NCI-H774 (cell line): ENCODE results near the gene LTBP4.
"Not testable (repeated sequence)": the region's sequence is repeated elsewhere in the genome, so short reads cannot be mapped to it uniquely, and the experiment has no call there.

Source experiments
- DNase-seq: peaks from one replicate; lab custom pipeline; 2025; lab: John Stamatoyannopoulos, UW

LTBP4 gene

GRCh38 chr19:40576585-40577451 is 24.4 kb upstream of the LTBP4 start, which contains the start of gene SHKBP1:
Gene SHKBP1 (plus strand): TSS chr19:40576873. CDS start chr19:40576900, 27 bp downstream.
- DNase-seq, result peak; percentile 88

- no peak for DNase-seq
Measured at GRCh38 chr19:40578442-40578908, 22.7 kb upstream of the LTBP4 start.

GRCh38 chr19:40580619-40581018 is 20.6 kb upstream of the LTBP4 start:
- DNase-seq, result no peak

GRCh38 chr19:40581531-40581930 is 19.6 kb upstream of the LTBP4 start:
- no peak for DNase-seq

GRCh38 chr19:40582467-40582866 is 18.7 kb upstream of the LTBP4 start:
- DNase-seq, result no peak

GRCh38 chr19:40583283-40583682 is 17.9 kb upstream of the LTBP4 start:
- no peak for DNase-seq

- no peak for DNase-seq
Measured at GRCh38 chr19:40584007-40584406, 17.2 kb upstream of the LTBP4 start.

GRCh38 chr19:40585241-40585981 is 15.8 kb upstream of the LTBP4 start:
- DNase-seq, result no peak

GRCh38 chr19:40585982-40586422 is 15.2 kb upstream of the LTBP4 start:
- DNase-seq, result no peak

- DNase-seq, result no peak
Measured at GRCh38 chr19:40586611-40587010, 14.6 kb upstream of the LTBP4 start.

GRCh38 chr19:40588110-40588854 is 12.9 kb upstream of the LTBP4 start:
- no peak for DNase-seq

- DNase-seq, result no peak
Measured at GRCh38 chr19:40588926-40589569, 12.1 kb upstream of the LTBP4 start.

GRCh38 chr19:40589591-40590429 is 11.4 kb upstream of the LTBP4 start:
- no peak for DNase-seq

GRCh38 chr19:40590464-40591265 is 10.5 kb upstream of the LTBP4 start:
- no peak for DNase-seq

- DNase-seq, result not testable (repeated sequence)
Measured at GRCh38 chr19:40591724-40592123, 9.4 kb upstream of the LTBP4 start.

GRCh38 chr19:40592170-40592569 is 9.0 kb upstream of the LTBP4 start:
- peak; percentile 65 for DNase-seq

GRCh38 chr19:40594255-40594654 is 6.9 kb upstream of the LTBP4 start:
- no peak for DNase-seq

GRCh38 chr19:40594657-40595091 is 6.5 kb upstream of the LTBP4 start:
- DNase-seq, result no peak

GRCh38 chr19:40596608-40597328 is 4.4 kb upstream of the LTBP4 start:
- DNase-seq, result no peak
